ENCODE measurements around the gene TNFSF10. TPM values are rescaled to one million over a fixed set of nuclear protein-coding genes. Genes with fewer than 3 reads are reported as not detected.

TNFSF10 gene
- total RNA-seq, 1 experiment from 2014 or later, result 21.4 TPM

GRCh38 chr3:172514678-172515077, 8.6 kb downstream of the TNFSF10 start:
- no peaks in the 10 kb centered on the region for H3K27me3 ChIP-seq (ENCODE audit: insufficient read depth, low read depth)
- no peak for DNase-seq
- BruUV-seq (replicated peaks), result no TSS peak
- no peak overlapping the region for H2AFZ ChIP-seq
- H3K4me3 ChIP-seq, result no peak overlapping the region
- POLR2A ChIA-PET (ENCODE audit: unreplicated experiment), result no interaction called here
- no peaks in the 10 kb centered on the region for H3F3A ChIP-seq (ENCODE audit: insufficient read depth, low read depth)
- TF ChIP-seq EZH2 (IDR thresholded peaks at IDR 0.05; ENCODE audit: low read depth), result no peak
- no peak for TF ChIP-seq CTCF (conservative IDR thresholded peaks at IDR 0.05)
- no peaks in the 10 kb centered on the region for H3K9me3 ChIP-seq (ENCODE audit: insufficient read depth, low read depth)
- H3K4me2 ChIP-seq, result no peak overlapping the region
- H3K4me1 ChIP-seq (replicated peaks; ENCODE audit: insufficient read depth), result no peaks in the 10 kb centered on the region
- no peak overlapping the region for H3K27ac ChIP-seq
- CTCF ChIA-PET, result interaction anchor here (0.8 kb wide), 1 partner anchor 82 kb away, joined by 3 read pairs; no protein-coding TSS in a partner anchor
- H3K79me2 ChIP-seq (ENCODE audit: low read depth), result no peaks in the 10 kb centered on the region
- intact Hi-C loops (cut with micrococcal nuclease; ENCODE audit: unreplicated experiment), result no loop called here
- H3K9me2 ChIP-seq (ENCODE audit: insufficient read depth), result no peaks in the 10 kb centered on the region
- no peaks in the 10 kb centered on the region for H3K36me3 ChIP-seq (ENCODE audit: low read depth)
- H4K20me1 ChIP-seq (ENCODE audit: insufficient read depth), result no peaks in the 10 kb centered on the region

GRCh38 chr3:172513488-172513887, 9.7 kb downstream of the TNFSF10 start:
- Histone ChIP-seq H3K4me1 (replicated peaks; ENCODE audit: insufficient read depth) (no peaks in the 10 kb centered on the region), H4K20me1 (ENCODE audit: insufficient read depth) (no peaks in the 10 kb centered on the region), H2AFZ (no peak overlapping the region), H3K79me2 (ENCODE audit: low read depth) (no peaks in the 10 kb centered on the region), H3K4me2 (no peak overlapping the region), H3K9me2 (ENCODE audit: insufficient read depth) (no peaks in the 10 kb centered on the region), H3K27ac (no peak overlapping the region), H3F3A (ENCODE audit: insufficient read depth, low read depth) (no peaks in the 10 kb centered on the region), H3K4me3 (no peak overlapping the region), H3K36me3 (ENCODE audit: low read depth) (no peaks in the 10 kb centered on the region), H3K9me3 (ENCODE audit: insufficient read depth, low read depth) (no peaks in the 10 kb centered on the region), H3K27me3 (ENCODE audit: insufficient read depth, low read depth) (no peaks in the 10 kb centered on the region)
- no TSS peak for BruUV-seq (replicated peaks)
- DNase-seq, result no peak
- ChIA-PET POLR2A (ENCODE audit: unreplicated experiment) (interaction anchor here (0.6 kb wide), 1 partner anchor 232 kb away, joined by 3 read pairs; no protein-coding TSS in a partner anchor), CTCF (no interaction called here)
- TF ChIP-seq CTCF (conservative IDR thresholded peaks at IDR 0.05), result no peak
- no peak for TF ChIP-seq EZH2 (IDR thresholded peaks at IDR 0.05; ENCODE audit: low read depth)
- intact Hi-C loops (cut with micrococcal nuclease; ENCODE audit: unreplicated experiment), result no loop called here

- no peak for DNase-seq
- Histone ChIP-seq H3F3A (ENCODE audit: insufficient read depth, low read depth) (no peaks in the 10 kb centered on the region), H3K36me3 (ENCODE audit: low read depth) (no peaks in the 10 kb centered on the region), H3K4me2 (no peak overlapping the region), H3K27ac (no peak overlapping the region), H3K4me1 (replicated peaks; ENCODE audit: insufficient read depth) (no peaks in the 10 kb centered on the region), H3K9me3 (ENCODE audit: insufficient read depth, low read depth) (no peaks in the 10 kb centered on the region), H2AFZ (no peak overlapping the region), H3K9me2 (ENCODE audit: insufficient read depth) (no peaks in the 10 kb centered on the region), H4K20me1 (ENCODE audit: insufficient read depth) (no peaks in the 10 kb centered on the region), H3K79me2 (ENCODE audit: low read depth) (no peaks in the 10 kb centered on the region), H3K27me3 (ENCODE audit: insufficient read depth, low read depth) (no peaks in the 10 kb centered on the region), H3K4me3 (no peak overlapping the region)
- CTCF ChIA-PET, result no interaction called here
- POLR2A ChIA-PET (ENCODE audit: unreplicated experiment), result interaction anchor here (0.6 kb wide), 1 partner anchor 29 kb away, joined by 6 read pairs; no protein-coding TSS in a partner anchor
- no peak for TF ChIP-seq EZH2 (IDR thresholded peaks at IDR 0.05; ENCODE audit: low read depth)
- TF ChIP-seq CTCF (conservative IDR thresholded peaks at IDR 0.05), result no peak
- intact Hi-C loops (cut with micrococcal nuclease; ENCODE audit: unreplicated experiment), result no loop called here
- no TSS peak for BruUV-seq (replicated peaks)
These were observed 11.2 kb downstream of the TNFSF10 start for GRCh38 chr3:172511783-172512762.
